ENCODE data around the gene TGM2. TPM values are rescaled to one million over a fixed set of nuclear protein-coding genes. Genes with fewer than 3 reads are reported as not detected.

TGM2 gene
- polyA plus RNA-seq, 1 donor (not counting 4 experiments of a cell fraction or from before 2014, with no cell fraction given) = 18.7 TPM

DNA sequence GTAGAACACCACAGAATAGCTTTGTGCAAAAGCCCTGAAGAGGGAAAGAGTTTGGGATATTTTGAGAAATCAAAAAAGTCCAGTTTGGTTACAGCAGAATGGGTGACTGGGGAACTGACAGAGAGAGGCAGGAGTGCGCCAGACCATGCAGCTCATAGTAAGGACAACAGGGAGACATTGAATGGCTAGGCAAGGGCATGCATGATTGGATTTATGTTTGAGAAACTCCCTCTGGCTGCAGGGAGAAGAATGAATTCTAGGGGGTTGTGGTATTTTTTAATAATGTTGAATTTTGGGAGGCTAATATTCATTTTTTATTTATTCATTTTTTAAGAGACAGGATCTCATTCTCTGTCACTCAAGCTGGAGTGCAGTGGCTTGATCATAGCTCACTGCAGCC, 49.9 kb downstream of the TGM2 start:
- no peaks in the 10 kb centered on the region for H3K79me2 ChIP-seq (ENCODE audit: control insufficient read depth, insufficient read depth, low read length)
- H3K9me3 ChIP-seq (ENCODE audit: control insufficient read depth, low read depth, low read length) = no peaks in the 10 kb centered on the region
- H4K20me1 ChIP-seq (ENCODE audit: control insufficient read depth, extremely low read depth, insufficient read depth, low read length) = no peaks in the 10 kb centered on the region
- TF ChIP-seq, protein P1, sequence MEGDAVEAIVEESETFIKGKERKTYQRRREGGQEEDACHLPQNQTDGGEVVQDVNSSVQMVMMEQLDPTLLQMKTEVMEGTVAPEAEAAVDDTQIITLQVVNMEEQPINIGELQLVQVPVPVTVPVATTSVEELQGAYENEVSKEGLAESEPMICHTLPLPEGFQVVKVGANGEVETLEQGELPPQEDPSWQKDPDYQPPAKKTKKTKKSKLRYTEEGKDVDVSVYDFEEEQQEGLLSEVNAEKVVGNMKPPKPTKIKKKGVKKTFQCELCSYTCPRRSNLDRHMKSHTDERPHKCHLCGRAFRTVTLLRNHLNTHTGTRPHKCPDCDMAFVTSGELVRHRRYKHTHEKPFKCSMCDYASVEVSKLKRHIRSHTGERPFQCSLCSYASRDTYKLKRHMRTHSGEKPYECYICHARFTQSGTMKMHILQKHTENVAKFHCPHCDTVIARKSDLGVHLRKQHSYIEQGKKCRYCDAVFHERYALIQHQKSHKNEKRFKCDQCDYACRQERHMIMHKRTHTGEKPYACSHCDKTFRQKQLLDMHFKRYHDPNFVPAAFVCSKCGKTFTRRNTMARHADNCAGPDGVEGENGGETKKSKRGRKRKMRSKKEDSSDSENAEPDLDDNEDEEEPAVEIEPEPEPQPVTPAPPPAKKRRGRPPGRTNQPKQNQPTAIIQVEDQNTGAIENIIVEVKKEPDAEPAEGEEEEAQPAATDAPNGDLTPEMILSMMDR (optimal IDR thresholded peaks at IDR 0.05 in 1 of 3, IDR thresholded peaks at IDR 0.05 in 1 of 3, conservative IDR thresholded peaks at IDR 0.05 in 1 of 3; ENCODE audit: extremely low read depth in 1 of 3, insufficient read depth in 2 of 3, low read length in 3 of 3) = peak in 1 of 3 experiments; percentile 1
- TF ChIP-seq EZH2 (IDR thresholded peaks at IDR 0.05; ENCODE audit: low read length) = no peak
- H3K27me3 ChIP-seq (ENCODE audit: control insufficient read depth, extremely low read depth, insufficient read depth, low read length) = no peaks in the 10 kb centered on the region
- H3K4me2 ChIP-seq (ENCODE audit: control insufficient read depth, extremely low read depth, insufficient read depth, low read depth, low read length) = no peak overlapping the region
- DNase-seq (ENCODE audit: low read depth, low spot score) = no peak
- H2AFZ ChIP-seq (ENCODE audit: control insufficient read depth, low read length) = no peak overlapping the region
- H3K4me3 ChIP-seq (ENCODE audit: control insufficient read depth in 2 of 3, extremely low read depth in 1 of 3, insufficient read depth in 2 of 3, low read depth in 1 of 3, low read length in 3 of 3) = no peak overlapping the region
- dilution Hi-C loops (cut with MboI; ENCODE audit: extremely low pct_ligation_motif_present, low sequenced_read_pairs) = no loop called here
- no peaks in the 10 kb centered on the region for H3K36me3 ChIP-seq (ENCODE audit: control insufficient read depth in 2 of 2, extremely low read depth in 1 of 2, insufficient read depth in 2 of 2, low read length in 2 of 2)
- no peak overlapping the region for H3K27ac ChIP-seq (ENCODE audit: control insufficient read depth, insufficient read depth, low read length)
- H3K9ac ChIP-seq (ENCODE audit: control insufficient read depth, extremely low read depth, insufficient read depth, low read length) = no peak overlapping the region
- no peaks in the 10 kb centered on the region for H3K9me1 ChIP-seq (ENCODE audit: control insufficient read depth, extremely low read depth, insufficient read depth, low read length)
- no peak for FAIRE-seq
- H3K4me1 ChIP-seq (ENCODE audit: control insufficient read depth, extremely low read depth, insufficient read depth, low read length) = peaks cover 22% of the 10 kb centered on the region

DNA sequence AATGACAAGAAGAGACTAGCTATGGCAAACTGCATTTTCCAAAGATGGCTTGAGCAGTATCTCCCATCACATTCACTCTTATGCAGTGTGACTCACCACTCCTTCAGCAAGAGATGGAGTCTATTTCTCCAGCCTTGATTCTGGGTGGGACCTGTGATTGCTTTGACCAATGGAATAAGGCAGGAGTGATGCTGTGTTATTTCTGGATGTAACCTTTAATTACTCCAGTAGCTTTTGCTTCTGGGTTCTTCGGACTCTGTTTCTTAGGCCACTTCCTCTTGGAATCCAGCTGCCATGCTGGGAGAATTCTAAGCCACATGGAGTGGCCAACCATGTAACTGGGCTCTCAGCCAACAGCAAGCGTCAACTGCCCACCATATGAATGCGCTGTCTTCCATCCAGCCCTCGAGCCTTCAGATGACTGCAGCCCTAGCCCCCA, 50.7 kb downstream of the TGM2 start:
- H3K4me1 ChIP-seq (ENCODE audit: control insufficient read depth, extremely low read depth, insufficient read depth, low read length) = peaks cover 30% of the 10 kb centered on the region

More for the DNA sequence above, 50.7 kb downstream of the TGM2 start:
- Histone ChIP-seq H4K20me1 (ENCODE audit: control insufficient read depth, extremely low read depth, insufficient read depth, low read length) (no peaks in the 10 kb centered on the region), H3K4me2 (ENCODE audit: control insufficient read depth, extremely low read depth, insufficient read depth, low read depth, low read length) (no peak overlapping the region), H3K79me2 (ENCODE audit: control insufficient read depth, insufficient read depth, low read length) (no peaks in the 10 kb centered on the region), H3K9me1 (ENCODE audit: control insufficient read depth, extremely low read depth, insufficient read depth, low read length) (no peaks in the 10 kb centered on the region), H3K9me3 (ENCODE audit: control insufficient read depth, low read depth, low read length) (no peaks in the 10 kb centered on the region), H3K4me3 (ENCODE audit: control insufficient read depth in 2 of 3, extremely low read depth in 1 of 3, insufficient read depth in 2 of 3, low read depth in 1 of 3, low read length in 3 of 3) (no peak overlapping the region), H2AFZ (ENCODE audit: control insufficient read depth, low read length) (no peak overlapping the region), H3K9ac (ENCODE audit: control insufficient read depth, extremely low read depth, insufficient read depth, low read length) (no peak overlapping the region), H3K36me3 (ENCODE audit: control insufficient read depth in 2 of 2, extremely low read depth in 1 of 2, insufficient read depth in 2 of 2, low read length in 2 of 2) (no peaks in the 10 kb centered on the region), H3K27ac (ENCODE audit: control insufficient read depth, insufficient read depth, low read length) (no peak overlapping the region), H3K27me3 (ENCODE audit: control insufficient read depth, extremely low read depth, insufficient read depth, low read length) (no peaks in the 10 kb centered on the region)
- FAIRE-seq (peak; percentile 26), DNase-seq (ENCODE audit: low read depth, low spot score) (no peak)
- TF ChIP-seq, protein P1 (optimal IDR thresholded peaks at IDR 0.05 in 1 of 3, IDR thresholded peaks at IDR 0.05 in 1 of 3, conservative IDR thresholded peaks at IDR 0.05 in 1 of 3; ENCODE audit: extremely low read depth in 1 of 3, insufficient read depth in 2 of 3, low read length in 3 of 3) = no peak
- TF ChIP-seq EZH2 (IDR thresholded peaks at IDR 0.05; ENCODE audit: low read length) = no peak
- dilution Hi-C loops (cut with MboI; ENCODE audit: extremely low pct_ligation_motif_present, low sequenced_read_pairs) = no loop called here
